K562 (cell line): ENCODE measurements around the gene NOTCH1. TPM values are rescaled to one million over a fixed set of nuclear protein-coding genes. Genes with fewer than 3 reads are reported as not detected.

Source experiments
- ATAC-seq: fragments of 200-7000 bp; cut with Tn5 transposase; 3 replicates; pipeline ENCODE4 v1.9.1; 2020; ENCODE audit warnings: moderate library complexity
- BruUV-seq: library from RNA; stranded (reverse); fragments of 400-500 nt; replicated peaks from 2 replicates; lab custom pipeline; 2021; lab: Mats Ljungman, UMichigan
- CTCF ChIA-PET: fragments of 300-600 bp; formaldehyde crosslinking; extraction: SDS; loops from one replicate; lab custom pipeline; 2021; ENCODE audit warnings: low intra/inter-chr PET ratio; lab: Yijun Ruan, JAX
- POLR2A ChIA-PET: fragments of 300-600, 350-650 bp; sonication (Branson Sonifier 250); formaldehyde crosslinking; extraction: SDS; loops from one replicate; lab custom pipeline; 2021; ENCODE audit warnings: antibody characterized with exemption, inconsistent platforms; lab: Yijun Ruan, JAX
- DNase-seq, 4 experiments: peaks; one replicate each; pipeline versions ENCODE4 v3.0.0 to v3.0.0-alpha.2; 2011 to 2018; ENCODE audit warnings: low spot score in 3 of 4, mixed read lengths in 3 of 4; ENCODE audit errors: extremely low read depth in 1 of 4
- FAIRE-seq: peaks from 2 replicates; lab custom pipeline; 2011; peaks lifted over from hg19 to GRCh38; lab: Jason Lieb, UNC
- H2AFZ ChIP-seq: 2 replicates; pipeline ENCODE4 v1.6.0; 2011; ENCODE audit warnings: low read depth, low read length, control low read depth, inconsistent platforms
- H3K27ac ChIP-seq: fragments of 200-600 bp; 3 replicates; pipeline ENCODE4 v1.8.0; 2011; ENCODE audit warnings: low read depth, mild to moderate bottlenecking, control low read depth, inconsistent platforms, low read length, moderate library complexity, mixed read lengths; ENCODE audit errors: extremely low read depth
- H3K27me3 ChIP-seq, 2 experiments: fragments of 300-600 bp in 1 of 2; 2 replicates in 1 of 2; 3 replicates in 1 of 2; pipeline versions ENCODE4 v1.6.0 to v1.8.0; 2011; ENCODE audit warnings: inconsistent platforms in 2 of 2, low read length in 2 of 2, mild to moderate bottlenecking in 1 of 2, mixed read lengths in 1 of 2, moderate library complexity in 1 of 2; ENCODE audit not compliant: control insufficient read depth in 2 of 2, insufficient read depth in 2 of 2
- H3K36me3 ChIP-seq: fragments of 300-600 bp; 3 replicates; pipeline ENCODE4 v1.8.0; 2011; ENCODE audit warnings: mild to moderate bottlenecking, low read length, inconsistent platforms; ENCODE audit not compliant: control insufficient read depth, insufficient read depth
- H3K4me1 ChIP-seq, 2 experiments: fragments of 200-600 bp in 1 of 2; replicated peaks in 1 of 2; 2 replicates in 1 of 2; 3 replicates in 1 of 2; pipeline versions ENCODE4 v1.5.1 to v1.8.0; 2011; ENCODE audit warnings: inconsistent platforms in 2 of 2, low read length in 2 of 2, mild to moderate bottlenecking in 1 of 2, mixed read lengths in 1 of 2, moderate library complexity in 1 of 2; ENCODE audit not compliant: control insufficient read depth in 2 of 2, insufficient read depth in 2 of 2
- H3K4me2 ChIP-seq: 2 replicates; pipeline ENCODE4 v1.6.1; 2011; ENCODE audit warnings: low read length, control low read depth, inconsistent platforms, mixed read lengths; ENCODE audit not compliant: insufficient read depth
- H3K4me3 ChIP-seq: fragments of 200-600 bp; sonication (generic), shearing (Covaris generic); 2 replicates; pipeline ENCODE4 v1.5.1; 2016; ENCODE audit warnings: control low read depth, inconsistent platforms
- H3K79me2 ChIP-seq: fragments of 200-600 bp; 3 replicates; pipeline ENCODE4 v1.8.0; 2011; ENCODE audit warnings: low read length, inconsistent platforms; ENCODE audit not compliant: control insufficient read depth, insufficient read depth
- H3K9ac ChIP-seq, 2 experiments: 2 replicates each; pipeline versions ENCODE4 v1.6.0 to v1.6.1; 2011; ENCODE audit warnings: low read depth in 2 of 2, low read length in 2 of 2, control low read depth in 1 of 2, inconsistent platforms in 1 of 2, mild to moderate bottlenecking in 1 of 2, mixed read lengths in 1 of 2; ENCODE audit not compliant: insufficient read depth in 1 of 2
- H3K9me1 ChIP-seq: one replicate; pipeline ENCODE4 v1.6.0; 2011; ENCODE audit warnings: inconsistent platforms, mild to moderate bottlenecking, low read length, moderate library complexity; ENCODE audit not compliant: control insufficient read depth, insufficient read depth
- H3K9me3 ChIP-seq: replicated peaks from 2 replicates; pipeline ENCODE4 v1.5.1; 2011; ENCODE audit warnings: low read depth, low read length, inconsistent platforms; ENCODE audit not compliant: control insufficient read depth, insufficient read depth
- H4K20me1 ChIP-seq: replicated peaks from 2 replicates; pipeline ENCODE4 v1.6.1; 2011; ENCODE audit warnings: low read length, inconsistent platforms, mixed read lengths; ENCODE audit not compliant: control insufficient read depth, insufficient read depth
- CHD7 ChIP-seq: fragments of 200-600 bp; sonication (generic); IDR thresholded peaks from one replicate; pipeline ENCODE4 v1.6.1; 2012; ENCODE audit warnings: mild to moderate bottlenecking, low read depth, low read length, inconsistent platforms
- POLR2G ChIP-seq: fragments of 200-400 bp; formaldehyde crosslinking; IDR thresholded peaks from 2 replicates; pipeline ENCODE4 v1.6.1; 2017; ENCODE audit warnings: low read depth, mild to moderate bottlenecking, antibody characterized with exemption, low read length, moderate library complexity
- WGBS: fragments of 100-300 bp; shearing (Covaris generic); methylation state at CpG from one replicate; pipeline ENCODE4 v1.1.6; 2016; ENCODE audit warnings: low coverage, mixed read lengths; ENCODE audit not compliant: insufficient coverage; ENCODE audit errors: missing lambda C conversion rate; 5-methylcytosine and 5-hydroxymethylcytosine counted together
- in situ Hi-C: fragments of 300-500 bp; cut with MboI; formaldehyde crosslinking; loops from 4 replicates; pipeline ENCODE4 v1.15.0; 2018; ENCODE audit warnings: inconsistent platforms, mixed read lengths
- intact Hi-C: fragments of 100-400 bp; cut with micrococcal nuclease; formaldehyde crosslinking; loops from 2 replicates; pipeline ENCODE4 v1.14.2; 2022
- polyA plus RNA-seq, 8 experiments: library from polyadenylated mRNA; depleted of rRNA in 4 of 8; stranded (reverse) in 5 of 8; unstranded in 3 of 8; fragments of >200 nt; fragmentation: Nextera tagmentation in 2 of 8; fragmentation: Illumina TruSeq in 1 of 8; extraction: Ambion mirVana in 2 of 8; extraction: Trizol in 1 of 8; gene quantifications; 2 replicates each; pipeline versions ENCODE4 v1.2.1 to v1.2.3, GENCODE V29; 2011 to 2014; ENCODE audit warnings: inconsistent platforms in 1 of 8, missing spikeins in 1 of 8
- total RNA-seq, 7 experiments: library from RNA; depleted of rRNA in 6 of 7; stranded (reverse); fragments of >200 nt in 6 of 7; fragmentation: Illumina TruSeq in 2 of 7; extraction: Trizol in 2 of 7; gene quantifications; 2 replicates each; pipeline versions ENCODE4 v1.2.1 to v1.2.3, GENCODE V29; 2011 to 2021; ENCODE audit warnings: low replicate concordance in 1 of 7

The NOTCH1 gene
- total and polyA plus RNA-seq, 9 of the 15 experiments (the other 6 are each of a cell fraction or from before 2014, with no cell fraction given) = 0.03 to 31.4 (median 2.3) TPM

GRCh38 chr9:136447173-136447778, 98.6 kb downstream of the NOTCH1 start:
- no peak overlapping the region for H3K4me2 ChIP-seq
- ATAC-seq = no peak
- no peak for FAIRE-seq
- H3K27ac ChIP-seq = no peak overlapping the region
- no peak overlapping the region for H2AFZ ChIP-seq
- ChIA-PET CTCF (no interaction called here), POLR2A (interaction anchor here (0.6 to 1.0 kb wide), 3 partner anchors 9 to 80 kb away, joined by 3 read pairs; no protein-coding TSS in a partner anchor)
- H3K9ac ChIP-seq = peak overlapping the region in 1 of 2 experiments; percentile 20; a peak in 1 of 4 replicates
- no peaks in the 10 kb centered on the region for H3K9me3 ChIP-seq
- no peaks in the 10 kb centered on the region for H3K79me2 ChIP-seq
- H3K27me3 ChIP-seq = no peaks in the 10 kb centered on the region
- H4K20me1 ChIP-seq = peaks cover 6% of the 10 kb centered on the region; the same call in 1 of the 2 replicates
- H3K4me3 ChIP-seq = no peak overlapping the region
- H3K9me1 ChIP-seq = no peaks in the 10 kb centered on the region
- peak; percentile 42; the same call in 1 of the 2 replicates for TF ChIP-seq POLR2G
- TF ChIP-seq CHD7 = no peak
- no peak for DNase-seq
- no TSS peak for BruUV-seq
- H3K4me1 ChIP-seq = peaks cover 0 to 2% of the 10 kb centered on the region in 2 experiments; a peak in 1 of 5 replicates
- intact Hi-C loops = no loop called here
- 94% methylated on average over 27 of the region's 27 CpGs for WGBS
- in situ Hi-C loops = no loop called here
- H3K36me3 ChIP-seq = peaks cover 92% of the 10 kb centered on the region
